RCC 7860 (cell line): ENCODE data around the gene FAM107B.
A peak's percentile ranks its signal among the peaks of the same experiment; 100 is the strongest.

Experiments
- DNase-seq: peaks from one replicate; pipeline ENCODE4 v3.0.0-alpha.2; 2015; ENCODE audit warnings: low spot score
- FAIRE-seq: peaks from 2 replicates; lab custom pipeline; 2012; peaks lifted over from hg19 to GRCh38; lab: Jason Lieb, UNC

FAM107B gene

DNA sequence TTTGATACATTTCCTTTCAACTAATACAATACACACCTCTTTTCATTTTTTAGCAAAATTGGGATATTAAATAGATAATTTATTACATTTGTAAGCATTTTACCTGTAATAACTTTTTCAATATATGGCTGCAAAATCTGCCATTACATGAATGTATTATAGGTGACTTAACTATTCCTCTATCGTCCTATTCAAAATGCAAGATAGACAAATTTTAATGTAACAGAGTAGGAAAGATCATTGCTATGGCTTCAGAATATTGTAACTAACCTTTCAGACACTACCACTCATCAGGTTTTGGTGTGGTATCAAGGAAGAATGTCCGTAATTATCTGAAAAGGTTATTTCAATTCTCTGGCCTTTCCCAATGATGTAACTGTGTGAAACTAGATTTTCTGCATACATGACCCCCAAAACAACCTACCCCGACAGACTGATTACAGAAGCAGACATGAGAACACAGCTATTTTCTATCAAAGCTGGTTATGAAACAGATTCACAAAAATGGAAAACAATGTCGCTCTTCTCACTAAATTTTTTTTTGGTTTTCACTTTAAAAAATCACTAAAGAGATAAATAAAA, 211.2 kb downstream of the FAM107B start:
- DNase-seq (no peak), FAIRE-seq (no peak)

DNA sequence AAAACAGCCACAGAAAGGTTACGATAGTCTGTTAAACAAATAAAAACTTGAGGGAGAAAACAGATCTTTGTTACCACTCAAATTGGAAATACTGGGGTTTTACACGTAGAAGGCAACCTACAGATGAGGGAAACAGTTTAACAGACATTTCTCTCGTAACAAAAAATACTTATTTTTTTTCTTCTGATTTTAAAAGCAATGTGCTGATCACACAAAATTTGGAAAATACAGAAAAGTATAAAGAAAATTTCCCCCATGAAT, 211.7 kb downstream of the FAM107B start:
- no peak for DNase-seq
- FAIRE-seq: no peak

DNA sequence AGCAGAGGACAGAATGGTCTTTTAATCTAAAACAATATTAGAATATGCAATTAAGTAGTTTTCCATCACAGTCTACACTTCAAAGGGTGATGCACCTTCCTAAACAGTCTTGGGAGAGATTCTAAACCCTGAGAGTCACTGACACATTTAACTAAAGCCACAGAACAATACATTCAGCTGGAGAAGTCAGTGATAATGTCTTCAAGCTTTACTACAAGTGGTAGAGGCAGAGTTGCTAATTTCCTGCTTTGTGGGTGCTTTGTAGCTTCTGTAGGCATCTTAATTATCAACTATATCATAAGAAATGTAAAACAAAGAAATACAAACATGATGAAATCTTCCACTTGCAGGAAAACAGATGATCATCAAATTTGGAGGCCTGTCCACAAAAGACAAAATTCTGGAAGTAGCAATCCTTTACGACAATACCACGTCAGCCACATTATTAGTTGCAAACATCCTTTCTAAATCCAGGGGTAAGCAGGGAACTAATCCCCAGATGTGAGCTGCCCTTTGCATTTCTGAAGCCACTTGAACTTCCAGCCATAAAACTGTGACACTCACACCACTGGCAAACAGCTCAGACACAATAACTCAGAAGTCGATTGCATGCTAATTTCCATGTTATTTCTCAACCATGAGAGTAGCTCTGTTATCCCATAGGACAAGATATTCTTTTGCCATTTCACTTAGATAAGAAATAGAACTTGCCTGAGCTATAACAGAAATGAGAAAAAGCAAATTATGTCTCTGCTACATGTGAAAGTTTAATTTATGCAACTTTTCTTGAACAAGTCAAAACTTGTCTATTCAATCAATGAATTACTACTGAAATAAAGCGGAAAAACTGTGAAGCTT, 212.2 kb downstream of the FAM107B start:
- FAIRE-seq: no peak
- no peak for DNase-seq

DNA sequence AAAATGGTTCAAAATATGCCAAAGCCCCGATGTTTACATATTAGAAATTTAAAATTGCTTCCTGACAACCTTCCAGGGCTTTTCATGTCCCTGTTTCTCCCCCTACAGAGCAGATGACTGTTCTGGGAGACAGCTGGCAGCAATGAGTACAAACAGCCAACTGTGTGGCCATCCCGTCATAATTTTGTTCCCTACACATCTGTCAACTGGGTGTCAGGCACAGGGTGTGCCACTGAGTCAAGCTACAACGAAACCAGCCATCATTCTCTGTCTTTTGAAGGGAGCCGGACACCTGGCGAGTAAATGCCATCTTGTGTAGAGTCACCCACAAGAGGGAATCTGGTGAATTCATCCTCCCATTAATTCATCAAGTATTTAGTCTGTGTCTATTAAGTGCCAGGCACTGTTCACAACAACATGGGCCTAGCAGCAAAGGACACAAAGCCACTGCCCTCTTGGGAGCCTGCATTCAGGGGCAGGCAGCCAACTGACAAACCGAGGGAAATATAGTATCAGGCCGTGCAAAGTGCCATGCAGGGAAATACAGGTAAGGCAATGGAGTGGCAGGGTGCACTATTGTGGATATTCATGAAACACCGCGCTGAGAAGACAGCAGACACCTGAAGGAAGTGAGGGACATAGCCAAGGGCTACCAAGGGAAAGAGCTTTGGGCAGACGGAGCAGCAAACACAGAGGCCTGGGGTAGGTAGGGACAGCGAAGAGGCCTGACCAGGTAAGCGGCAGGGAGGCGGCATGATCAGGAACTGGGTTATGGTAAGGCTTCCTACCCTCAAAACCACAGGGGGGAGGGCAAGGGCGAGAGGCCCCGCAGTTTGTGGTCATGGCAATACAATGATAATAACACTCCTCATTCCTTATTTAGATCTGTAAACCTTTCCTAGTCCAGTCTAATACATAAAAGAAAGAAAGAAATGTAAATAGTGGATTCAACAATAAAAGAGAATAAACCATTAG, 213.6 kb downstream of the FAM107B start:
- no peak for DNase-seq
- no peak for FAIRE-seq

DNA sequence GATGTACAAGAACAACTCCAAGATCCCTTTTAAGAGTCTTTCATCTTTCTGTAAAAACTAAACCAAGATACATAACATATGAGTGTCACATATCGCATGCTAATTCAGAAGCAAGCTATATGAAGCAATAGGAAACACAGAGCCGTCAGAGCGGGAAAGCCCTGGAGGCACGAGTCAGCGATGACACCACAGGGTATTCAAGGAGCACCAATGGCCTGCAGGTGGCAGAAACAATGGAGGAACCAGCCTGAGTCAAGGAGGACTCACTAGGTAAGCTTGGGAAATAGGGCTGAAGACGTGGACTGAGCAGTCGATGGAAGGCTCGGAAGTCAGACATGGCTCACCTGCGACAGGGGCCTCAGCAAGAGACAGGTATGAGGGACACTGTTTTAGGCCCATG, 214.4 kb downstream of the FAM107B start:
- FAIRE-seq: peak; percentile 49
- DNase-seq: peak; percentile 80

DNA sequence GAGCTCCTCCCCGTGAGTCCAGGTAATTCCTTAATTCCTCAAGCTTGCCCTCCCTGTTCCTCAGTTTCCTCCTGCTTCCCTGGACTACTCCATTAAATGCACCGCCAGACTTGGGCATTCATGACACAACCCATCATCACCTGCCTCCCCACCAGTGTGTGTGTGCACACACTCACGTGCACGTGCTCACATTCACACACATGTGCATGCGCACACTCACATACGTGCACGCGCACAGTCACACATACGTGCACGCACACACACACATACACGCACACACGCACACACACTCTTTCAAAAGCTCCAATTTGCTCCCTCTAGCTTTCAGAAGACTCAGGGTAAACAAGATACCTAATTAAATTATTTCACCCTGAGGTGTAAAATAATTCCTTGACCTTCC, 216.7 kb downstream of the FAM107B start:
- DNase-seq: no peak
- FAIRE-seq: no peak

DNA sequence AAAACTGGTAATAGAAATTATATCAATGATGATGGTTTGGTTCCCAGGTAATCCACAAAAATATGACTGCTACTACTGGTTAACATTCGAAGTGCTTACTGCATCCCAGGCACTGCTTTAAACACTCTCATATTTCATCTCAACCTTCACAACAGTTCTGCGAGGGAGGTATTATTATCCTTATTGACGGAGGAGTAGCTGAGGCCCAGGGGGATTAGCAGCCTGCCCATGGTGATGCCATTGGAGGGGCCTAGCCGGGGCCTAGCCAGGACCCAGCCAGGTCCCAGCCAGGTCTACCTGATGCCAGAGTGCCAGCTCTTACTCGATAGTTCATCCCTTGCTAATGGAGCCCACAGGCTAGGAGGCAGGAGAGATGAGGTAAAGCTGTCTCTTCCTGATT, 217.1 kb downstream of the FAM107B start:
- DNase-seq (no peak), FAIRE-seq (no peak)

DNA sequence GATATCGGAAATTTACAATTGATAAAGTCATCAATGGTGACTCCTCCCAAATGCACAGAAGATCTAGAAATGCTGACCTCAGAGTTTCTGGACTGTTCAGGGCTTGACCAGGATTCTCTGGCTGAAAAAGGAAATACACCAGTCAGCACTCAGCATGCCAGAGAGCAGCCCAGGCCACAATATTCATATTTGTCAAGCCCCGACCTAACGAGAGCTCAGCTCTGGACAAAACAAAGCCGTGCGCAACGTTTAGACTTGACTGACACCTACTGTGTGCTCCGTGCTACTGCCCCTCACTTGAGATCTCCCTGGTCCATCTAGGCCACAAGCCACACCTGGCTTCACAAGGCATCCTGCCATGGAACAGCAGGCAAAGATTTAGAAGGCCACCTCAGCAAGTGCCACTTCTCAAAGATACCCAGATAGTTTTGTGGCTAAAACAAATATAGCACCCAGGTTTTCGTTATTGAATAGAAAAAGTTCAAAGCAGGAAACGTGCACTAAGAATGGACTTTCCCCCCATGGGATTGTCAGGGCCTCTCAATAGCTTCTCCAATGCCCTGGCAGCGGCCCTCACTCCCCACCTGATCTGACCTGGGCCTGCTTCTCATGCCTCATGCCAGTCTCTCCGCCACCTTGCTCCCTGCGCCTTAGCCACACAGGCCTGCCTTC, 218.3 kb downstream of the FAM107B start:
- no peak for FAIRE-seq
- DNase-seq: no peak

DNA sequence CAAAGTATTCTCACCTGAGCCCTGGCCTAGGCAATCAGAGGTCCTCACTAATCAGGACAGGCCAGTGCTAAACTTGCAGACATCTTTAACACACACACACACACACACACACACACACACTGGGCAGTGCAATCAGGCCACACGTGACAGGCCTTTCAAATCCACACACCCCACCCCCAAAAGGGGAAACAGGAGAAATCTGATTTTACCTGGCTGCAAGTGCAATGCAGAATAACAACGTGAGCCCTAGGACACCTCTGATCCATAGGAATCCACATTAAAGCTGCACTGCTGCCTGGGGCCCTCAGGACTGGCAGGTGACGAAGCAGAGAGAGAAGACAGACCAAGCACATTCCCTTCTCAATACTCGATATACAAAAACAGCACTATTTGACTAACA, 218.9 kb downstream of the FAM107B start:
- FAIRE-seq (no peak), DNase-seq (no peak)

DNA sequence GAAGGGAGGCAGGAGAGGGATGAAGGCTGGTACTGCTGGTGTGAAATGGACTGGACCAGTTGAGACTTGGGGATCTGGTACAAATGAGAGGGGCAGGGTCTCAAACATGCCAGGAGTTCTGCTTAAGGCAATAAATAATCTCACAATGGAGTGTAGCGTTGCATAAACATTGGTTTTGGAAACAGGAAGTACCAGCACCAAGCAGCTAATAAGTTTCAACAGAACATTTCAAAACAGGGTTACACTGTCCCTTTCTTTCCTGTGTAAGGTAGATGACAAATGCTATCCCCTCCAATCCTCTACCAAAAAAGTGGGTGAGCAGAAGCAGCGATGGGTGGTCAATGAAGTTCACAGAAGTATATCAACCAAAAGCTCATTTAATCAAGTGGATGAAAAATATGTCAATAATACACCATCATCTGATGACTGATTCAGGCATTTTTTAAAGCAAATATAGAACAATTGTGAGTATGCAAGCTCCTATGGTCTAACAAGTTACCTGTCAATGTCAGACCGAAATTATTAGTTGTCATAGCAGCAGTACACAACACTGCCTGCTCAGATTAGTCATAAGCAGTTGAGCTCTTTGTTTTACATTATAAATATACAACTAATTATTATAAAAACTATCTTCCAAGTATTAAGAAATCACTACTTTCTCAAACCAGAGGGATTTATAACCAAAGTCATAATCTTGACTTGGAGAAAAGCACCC, 220.0 kb downstream of the FAM107B start:
- FAIRE-seq: no peak
- DNase-seq: peak; percentile 27

DNA sequence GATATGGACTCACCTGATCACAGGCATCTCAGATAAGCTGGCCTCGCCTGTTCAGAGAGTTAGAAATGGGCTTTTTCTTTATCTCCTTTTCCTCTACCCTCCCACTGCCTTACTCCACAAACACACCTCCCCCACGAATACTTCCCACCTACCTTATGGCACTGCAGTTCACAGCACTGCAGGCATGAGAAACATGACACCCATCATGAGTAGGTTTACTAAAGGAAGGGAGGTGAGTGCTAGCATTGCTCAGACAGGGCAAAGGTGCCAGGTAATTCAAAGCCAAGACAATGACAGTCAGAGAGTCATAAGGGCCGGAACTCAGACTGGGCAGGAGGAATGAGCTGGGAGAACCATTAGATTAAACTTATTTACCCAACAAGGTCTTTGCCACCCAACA, 220.6 kb downstream of the FAM107B start:
- FAIRE-seq: no peak

DNA sequence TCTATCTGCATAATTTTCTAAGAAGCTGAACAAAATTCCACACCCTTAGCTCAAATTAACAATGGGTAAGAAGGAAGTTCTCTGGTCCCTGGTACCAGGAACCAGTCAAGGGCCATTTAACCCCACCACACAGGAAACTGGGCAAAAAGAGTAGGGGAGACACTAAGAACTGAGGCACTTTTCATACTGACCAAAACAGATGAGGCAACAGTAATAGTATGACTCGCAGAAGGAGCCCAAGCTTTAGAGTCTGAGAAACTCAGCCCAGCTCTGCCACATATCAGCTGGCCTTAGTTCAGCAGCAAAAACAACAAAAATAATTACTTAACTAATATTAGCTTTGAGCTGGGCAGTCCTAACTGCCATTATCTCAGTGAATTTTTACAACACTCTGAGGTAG, 221.2 kb downstream of the FAM107B start:
- peak; percentile 34 for DNase-seq

More for the DNA sequence above, 220.6 kb downstream of the FAM107B start:
- no peak for DNase-seq

DNA sequence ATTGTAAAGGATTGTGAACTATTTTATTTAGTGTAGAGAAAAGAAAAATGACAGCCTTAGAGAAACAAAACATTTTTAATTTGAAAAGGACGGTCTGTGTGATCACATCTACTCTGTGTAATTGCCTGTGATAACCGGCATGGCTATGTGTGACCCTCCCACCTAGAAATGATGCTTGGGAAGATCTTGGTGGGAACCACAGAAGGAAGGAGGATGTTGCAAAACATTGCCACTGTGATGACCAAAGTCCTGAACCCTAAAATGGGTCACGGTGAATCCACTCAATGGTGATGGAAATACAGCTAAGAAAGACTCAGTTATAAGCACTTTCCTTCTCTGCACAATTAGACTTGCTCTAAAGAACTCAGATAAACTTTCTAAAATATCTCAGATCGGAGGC, 222.7 kb downstream of the FAM107B start:
- DNase-seq (no peak), FAIRE-seq (no peak)

More for the DNA sequence above, 221.2 kb downstream of the FAM107B start:
- peak; percentile 37 for FAIRE-seq

DNA sequence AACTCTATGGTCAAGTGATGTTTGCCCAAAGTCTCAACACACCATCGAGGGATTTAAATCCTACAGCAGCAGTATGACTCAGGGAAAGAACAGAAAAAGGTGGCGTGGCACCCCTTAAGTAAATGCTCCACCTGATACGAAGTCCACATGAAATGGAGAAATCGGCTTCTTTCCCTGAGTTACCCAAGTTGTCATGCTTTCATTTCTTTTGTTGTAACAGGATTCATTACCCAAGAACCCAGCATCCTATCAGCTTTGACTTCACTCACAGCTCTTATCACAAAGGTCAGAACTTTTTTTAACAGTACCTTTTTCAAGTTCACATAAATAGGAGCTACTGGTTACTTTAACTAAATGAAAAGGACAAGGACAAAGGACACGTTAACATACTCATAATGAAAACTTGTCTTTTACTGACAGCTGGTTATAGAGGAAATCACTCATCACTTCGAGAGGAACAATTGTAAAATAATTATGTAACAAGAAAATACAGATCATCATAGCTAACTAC, 224.2 kb downstream of the FAM107B start:
- DNase-seq (no peak), FAIRE-seq (no peak)

DNA sequence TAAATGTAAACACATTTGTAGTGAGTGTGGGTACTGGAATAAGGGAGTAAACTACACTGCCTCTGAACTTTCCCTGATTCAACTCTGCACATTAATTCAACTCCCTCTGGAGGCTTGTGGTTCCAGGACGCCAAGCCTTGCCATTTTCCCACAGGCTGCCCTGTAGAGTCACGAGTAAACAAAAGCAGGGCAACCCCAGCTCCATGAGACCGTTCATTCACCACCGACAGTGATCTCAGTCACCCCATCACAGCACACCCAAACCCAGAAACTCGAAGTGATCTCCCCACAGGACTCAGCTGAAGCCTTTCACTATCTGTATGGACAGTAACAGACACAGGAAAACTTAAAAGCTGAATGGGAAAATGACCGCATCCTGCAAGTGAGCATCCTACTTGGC, 225.2 kb downstream of the FAM107B start:
- FAIRE-seq: no peak
- DNase-seq: no peak

DNA sequence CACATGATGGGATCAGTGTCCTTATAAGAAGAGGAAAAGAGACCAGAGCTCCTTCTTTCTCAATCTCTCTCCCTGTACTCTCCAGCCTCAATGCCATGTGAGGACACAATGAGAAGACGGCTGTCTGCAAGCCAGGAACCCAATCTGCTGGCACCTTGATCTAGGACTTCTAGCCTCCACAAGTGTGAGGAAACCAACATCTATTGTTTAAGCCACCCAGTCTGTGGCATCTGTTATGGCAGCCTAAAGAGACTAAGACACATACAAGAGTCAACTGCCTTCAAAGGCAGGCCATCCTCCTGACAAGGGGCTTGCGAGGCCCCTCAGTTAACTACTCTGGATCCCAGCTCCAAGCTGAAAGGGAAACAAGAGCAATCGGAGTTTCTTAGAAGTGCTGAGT, 225.7 kb downstream of the FAM107B start:
- no peak for DNase-seq
- FAIRE-seq: no peak

DNA sequence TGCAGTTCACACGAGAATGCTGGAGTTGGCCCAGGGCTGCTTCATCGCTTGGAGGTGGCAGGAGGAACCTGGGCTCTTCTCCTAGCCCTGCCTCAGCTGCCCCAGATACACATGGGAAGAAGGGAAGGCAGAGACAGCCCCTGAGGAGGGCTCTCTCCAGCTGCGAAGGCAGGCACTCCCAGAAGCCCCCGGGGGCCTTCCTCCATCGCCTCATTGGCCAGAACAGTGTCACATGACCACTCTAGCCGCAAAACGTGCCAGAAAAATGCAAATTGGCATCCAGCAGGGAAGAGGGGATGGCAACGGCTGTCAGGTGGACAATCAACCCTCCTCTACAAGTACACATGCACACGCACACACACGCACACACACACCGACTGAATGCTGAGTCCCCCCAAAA, 226.2 kb downstream of the FAM107B start:
- FAIRE-seq: no peak

DNA sequence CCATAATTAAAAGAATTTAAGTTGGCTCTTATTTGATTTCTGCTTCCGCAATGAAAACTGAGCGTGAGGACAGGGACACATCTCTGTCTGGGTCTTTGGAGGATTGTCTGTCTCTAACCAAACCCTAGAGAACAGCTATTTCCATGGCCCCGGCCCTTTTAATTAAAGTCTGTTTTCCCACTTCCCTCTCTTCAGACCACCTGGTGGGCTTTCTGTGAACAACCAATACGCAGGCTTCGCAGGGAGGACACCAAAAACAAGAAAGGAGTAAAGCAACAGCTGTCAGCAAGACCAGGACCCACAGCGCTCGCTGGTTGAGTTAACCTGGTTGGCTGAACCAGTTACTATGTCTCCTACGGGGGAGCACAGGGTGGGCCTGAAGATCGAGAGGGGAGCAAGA, 226.9 kb downstream of the FAM107B start:
- DNase-seq (no peak), FAIRE-seq (no peak)

More for the DNA sequence above, 226.2 kb downstream of the FAM107B start:
- DNase-seq: no peak

DNA sequence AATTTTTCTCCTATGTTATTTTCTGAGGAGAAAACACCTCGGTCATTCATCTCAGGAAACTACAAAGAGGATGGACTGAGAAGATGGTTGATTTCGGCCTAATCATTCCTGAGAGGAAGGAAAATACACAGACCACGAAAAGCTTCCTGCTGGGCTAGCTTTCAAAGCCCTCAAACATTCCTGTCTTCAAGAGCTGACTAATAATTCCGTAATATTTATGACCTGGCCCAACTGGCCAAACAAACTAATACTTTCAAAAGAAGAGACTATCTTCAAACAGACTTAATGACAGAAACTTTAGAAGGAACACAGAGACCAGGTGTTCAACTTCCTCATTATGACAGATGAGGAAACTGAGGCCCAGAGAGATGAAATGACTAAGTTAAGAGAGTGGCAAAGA, 228.9 kb downstream of the FAM107B start:
- FAIRE-seq (peak; percentile 56), DNase-seq (peak; percentile 48)

DNA sequence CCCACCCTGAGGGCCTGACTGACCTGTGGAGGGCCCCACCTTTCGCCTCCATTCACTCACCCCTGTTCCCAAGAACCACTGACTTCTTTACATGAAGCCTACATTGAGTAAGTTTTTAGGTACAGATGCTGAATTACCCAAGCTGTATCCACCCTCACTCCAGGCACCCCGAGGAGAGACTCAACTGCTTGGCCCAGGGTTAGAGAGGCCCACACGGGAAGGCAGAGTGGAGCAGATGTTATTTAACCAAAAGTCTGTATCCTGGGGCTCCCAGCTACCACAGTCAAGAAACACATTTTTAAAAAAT, 230.8 kb downstream of the FAM107B start:
- FAIRE-seq (no peak), DNase-seq (no peak)
